Coronary artery (tissue), 2 donors: ENCODE results near the gene AGPAT2.
A peak's percentile ranks its signal among the peaks of the same experiment; 100 is the strongest.

Experiments
- DNase-seq: peaks from one replicate; pipeline ENCODE4 v3.0.0-alpha.2; 2017; ENCODE audit warnings: low spot score
- H3K27ac ChIP-seq, 2 donors: fragments of 200-600 bp; sonication (generic); one replicate each; pipeline ENCODE4 v1.5.1; 2016 to 2019
- H3K4me3 ChIP-seq: fragments of 200-600 bp; sonication (generic); 2 replicates; pipeline ENCODE4 v1.5.1; 2016; ENCODE audit warnings: mild to moderate bottlenecking, moderate library complexity
- CTCF ChIP-seq: fragments of 200-600 bp; sonication (generic); IDR thresholded peaks from one replicate; pipeline ENCODE4 v1.5.1; 2019; ENCODE audit warnings: antibody characterized with exemption

Gene AGPAT2

GRCh38 chr9:136665111-136665703 is 22.1 kb downstream of the AGPAT2 start:
- TF ChIP-seq CTCF = no peak
- Histone ChIP-seq H3K4me3 (peak overlapping the region; percentile 76), H3K27ac (peak overlapping the region in 1 of 2 donors; percentile 72)
- DNase-seq = no peak

GRCh38 chr9:136664000-136664915 is 23.0 kb downstream of the AGPAT2 start:
- no peak for TF ChIP-seq CTCF
- Histone ChIP-seq H3K4me3 (peak overlapping the region; percentile 76), H3K27ac (peak overlapping the region in 1 of 2 donors; percentile 72)
- DNase-seq = no peak

- TF ChIP-seq CTCF = no peak
These were observed 24.3 kb downstream of the AGPAT2 start, which contains the start of gene EGFL7 for GRCh38 chr9:136662656-136663581. Gene EGFL7 (plus strand): TSS chr9:136662916. CDS start chr9:136668283, 5,367 bp downstream.

GRCh38 chr9:136662326-136662655 is 25.0 kb downstream of the AGPAT2 start:
- Histone ChIP-seq H3K4me3 (peak overlapping the region; percentile 76), H3K27ac (peak overlapping the region in 1 of 2 donors; percentile 72)
- TF ChIP-seq CTCF = no peak
- no peak for DNase-seq

More at GRCh38 chr9:136662656-136663581, 24.3 kb downstream of the AGPAT2 start, which contains the start of gene EGFL7:
- no peak for DNase-seq
- Histone ChIP-seq H3K4me3 (peak within 1 kb of the TSS; percentile 76), H3K27ac (peak within 1 kb of the TSS in 1 of 2 donors; percentile 72)

GRCh38 chr9:136661641-136662325 is 25.5 kb downstream of the AGPAT2 start:
- no peak for TF ChIP-seq CTCF
- Histone ChIP-seq H3K27ac (peak overlapping the region in 1 of 2 donors; percentile 72), H3K4me3 (peak overlapping the region; percentile 76)
- DNase-seq = no peak

- Histone ChIP-seq H3K27ac (peak overlapping the region in 1 of 2 donors; percentile 72), H3K4me3 (peak overlapping the region; percentile 76)
- no peak for DNase-seq
- no peak for TF ChIP-seq CTCF
These were observed 26.2 kb downstream of the AGPAT2 start for GRCh38 chr9:136660971-136661550.
